Prostate gland (tissue), 2 donors: ENCODE data around the gene GNG8. TPM values are rescaled to one million over a fixed set of nuclear protein-coding genes. Genes with fewer than 3 reads are reported as not detected.

Source experiments
- DNase-seq: peaks from one replicate; pipeline ENCODE4 v3.0.0-alpha.2; 2019; ENCODE audit warnings: low spot score
- H3K27ac ChIP-seq, 2 donors: fragments of 200-600 bp; sonication (generic); 2 replicates each; pipeline ENCODE4 v1.5.1; 2017 to 2019
- H3K27me3 ChIP-seq: fragments of 200-600 bp; sonication (generic); replicated peaks from 2 replicates; pipeline ENCODE4 v1.5.1; 2019; ENCODE audit not compliant: insufficient read depth
- H3K36me3 ChIP-seq, 2 donors: fragments of 200-600 bp; sonication (generic); 1 replicate in 1 of 2; 2 replicates in 1 of 2; pipeline versions ENCODE4 v1.5.1 to v1.8.1; 2017 to 2019
- H3K4me1 ChIP-seq: fragments of 200-600 bp; sonication (generic); replicated peaks from 2 replicates; pipeline ENCODE4 v1.5.1; 2019
- H3K4me3 ChIP-seq, 2 donors: fragments of 200-600 bp; sonication (generic); 2 replicates each; pipeline ENCODE4 v1.5.1; 2017 to 2019
- H3K9me3 ChIP-seq: fragments of 200-600 bp; sonication (generic); 2 replicates; pipeline ENCODE4 v1.5.1; 2017
- CTCF ChIP-seq, 4 experiments: fragments of 200-600 bp in 2 of 4; fragments of 450-650 bp in 2 of 4; sonication (generic) in 2 of 4; IDR thresholded peaks; 1 replicate in 3 of 4; 2 replicates in 1 of 4; pipeline ENCODE4 v1.5.1; 2016 to 2019; ENCODE audit warnings: antibody characterized with exemption in 4 of 4, mild to moderate bottlenecking in 2 of 4, moderate library complexity in 2 of 4
- POLR2A ChIP-seq: fragments of 450-650 bp; IDR thresholded peaks from one replicate; pipeline ENCODE4 v1.6.1; 2016; ENCODE audit warnings: antibody characterized with exemption, mild to moderate bottlenecking
- POLR2AphosphoS5 ChIP-seq: sonication (generic); formaldehyde crosslinking; IDR thresholded peaks from one replicate; pipeline ENCODE4 v1.6.1; 2017; ENCODE audit warnings: antibody characterized with exemption
- WGBS: methylation state at CpG from one replicate; pipeline ENCODE4 v1.1.5; 2018; 5-methylcytosine and 5-hydroxymethylcytosine counted together
- intact Hi-C: fragments of 100-400 bp; cut with DNase I; formaldehyde crosslinking; loops from one replicate; pipeline ENCODE4 v1.14.2; 2022
- total RNA-seq, 2 donors: library from RNA; depleted of rRNA; stranded (reverse); fragments of >200 nt; gene quantifications; one replicate each; pipeline ENCODE4 v1.1.0, GENCODE V29; 2016

GNG8 gene
- total RNA-seq, 2 donors from 2014 or later = not detected

- intact Hi-C loops = no loop called here
- Histone ChIP-seq H3K27me3 (no peaks in the 10 kb centered on the region), H3K9me3 (no peaks in the 10 kb centered on the region), H3K36me3 (no peaks in the 10 kb centered on the region), H3K4me3 (no peak overlapping the region), H3K27ac (no peak overlapping the region), H3K4me1 (no peaks in the 10 kb centered on the region)
- TF ChIP-seq POLR2A (no peak), POLR2AphosphoS5 (peak; percentile 48)
- DNase-seq = no peak
- WGBS = 34% methylated on average over 9 of the region's 9 CpGs
These were observed 17.3 kb downstream of the GNG8 start for GRCh38 chr19:46618670-46619231.

GRCh38 chr19:46617601-46618000 is 18.4 kb downstream of the GNG8 start:
- Histone ChIP-seq H3K4me3 (no peak overlapping the region), H3K4me1 (no peaks in the 10 kb centered on the region), H3K9me3 (no peaks in the 10 kb centered on the region), H3K27ac (no peak overlapping the region), H3K36me3 (no peaks in the 10 kb centered on the region), H3K27me3 (no peaks in the 10 kb centered on the region)
- TF ChIP-seq POLR2AphosphoS5 (no peak), POLR2A (no peak), CTCF (IDR thresholded peaks at IDR 0.05) (no peak)
- DNase-seq = no peak
- intact Hi-C loops = no loop called here
- WGBS = 74% methylated on average over 6 of the region's 6 CpGs

- intact Hi-C loops = no loop called here
- no peak overlapping the region for H3K27ac ChIP-seq
- WGBS = 23% methylated on average over 17 of the region's 17 CpGs
- no peaks in the 10 kb centered on the region for H3K9me3 ChIP-seq
- H3K36me3 ChIP-seq = no peaks in the 10 kb centered on the region
- no peak for TF ChIP-seq POLR2A
- TF ChIP-seq POLR2AphosphoS5 = peak; percentile 40
- peak in 3 of 4 experiments; percentile 29 to 60 (median 42) for TF ChIP-seq CTCF (IDR thresholded peaks at IDR 0.05)
- no peaks in the 10 kb centered on the region for H3K4me1 ChIP-seq
- H3K27me3 ChIP-seq = no peaks in the 10 kb centered on the region
- no peak overlapping the region for H3K4me3 ChIP-seq
- peak; percentile 70 for DNase-seq
These were observed 19.2 kb downstream of the GNG8 start for GRCh38 chr19:46616631-46617322.

- H3K27me3 ChIP-seq = no peaks in the 10 kb centered on the region
- no peaks in the 10 kb centered on the region for H3K36me3 ChIP-seq
- TF ChIP-seq POLR2AphosphoS5 (no peak), CTCF (IDR thresholded peaks at IDR 0.05) (no peak), POLR2A (no peak)
- no peak for DNase-seq
- intact Hi-C loops = loop anchor here (2.0 kb wide), 1 partner anchor 47 kb away; no protein-coding TSS in a partner anchor
- no peak overlapping the region for H3K27ac ChIP-seq
- 86% methylated on average over 10 of the region's 10 CpGs for WGBS
- no peaks in the 10 kb centered on the region for H3K4me1 ChIP-seq
- no peak overlapping the region for H3K4me3 ChIP-seq
- H3K9me3 ChIP-seq = no peaks in the 10 kb centered on the region
These were observed 20.0 kb downstream of the GNG8 start for GRCh38 chr19:46615966-46616365.

GRCh38 chr19:46614114-46614722 is 21.8 kb downstream of the GNG8 start:
- TF ChIP-seq POLR2AphosphoS5 (peak; percentile 35), POLR2A (no peak), CTCF (IDR thresholded peaks at IDR 0.05) (peak; percentile 73 to 90 (median 79))
- no peak overlapping the region for H3K27ac ChIP-seq
- H3K27me3 ChIP-seq = no peaks in the 10 kb centered on the region
- no peaks in the 10 kb centered on the region for H3K9me3 ChIP-seq
- DNase-seq = peak; percentile 74
- no peak overlapping the region for H3K4me3 ChIP-seq
- H3K36me3 ChIP-seq = peaks cover 0 to under 1% of the 10 kb centered on the region in 2 donors
- H3K4me1 ChIP-seq = no peaks in the 10 kb centered on the region
- intact Hi-C loops = loop anchor here (2.0 kb wide), 1 partner anchor 49 kb away; no protein-coding TSS in a partner anchor
- 7% methylated on average over 12 of the region's 12 CpGs for WGBS
